ENCODE results near the gene TMX1. TPM values are rescaled to one million over a fixed set of nuclear protein-coding genes. Genes with fewer than 3 reads are reported as not detected.

The TMX1 gene
- total and polyA plus RNA-seq, 4 donors: 11.6 to 22.8 (median 19.4) TPM

- no peaks in the 10 kb centered on the region for H3K36me3 ChIP-seq (ENCODE audit: control insufficient read depth in 4 of 4, insufficient read depth in 3 of 4, low read depth in 1 of 4, low read length in 3 of 4)
- DNase-seq (ENCODE audit: low spot score): no peak
- no peaks in the 10 kb centered on the region for H3K9me3 ChIP-seq (ENCODE audit: control insufficient read depth in 4 of 4, low read length in 3 of 4)
- H3K27me3 ChIP-seq (ENCODE audit: control insufficient read depth in 4 of 4, insufficient read depth in 4 of 4, low read length in 3 of 4): no peaks in the 10 kb centered on the region
- no peaks in the 10 kb centered on the region for H3K4me1 ChIP-seq (ENCODE audit: control insufficient read depth in 4 of 4, insufficient read depth in 4 of 4, low read length in 3 of 4)
- H3K27ac ChIP-seq (ENCODE audit: low read depth in 1 of 2, low read length in 2 of 2): no peak overlapping the region
- H3K9ac ChIP-seq (ENCODE audit: low read depth in 1 of 2, low read length in 2 of 2): no peak overlapping the region
- H3K4me3 ChIP-seq (ENCODE audit: low read depth in 1 of 3, low read length in 3 of 3): no peak overlapping the region
- TF ChIP-seq ATF3 (IDR thresholded peaks at IDR 0.05): no peak
Measured at GRCh38 chr14:51228391-51228790, 11.7 kb upstream of the TMX1 start.

GRCh38 chr14:51228890-51229289 lies 11.2 kb upstream of the TMX1 start:
- Histone ChIP-seq H3K4me3 (ENCODE audit: low read depth in 1 of 3, low read length in 3 of 3) (no peak overlapping the region), H3K4me1 (ENCODE audit: control insufficient read depth in 4 of 4, insufficient read depth in 4 of 4, low read length in 3 of 4) (no peaks in the 10 kb centered on the region), H3K9ac (ENCODE audit: low read depth in 1 of 2, low read length in 2 of 2) (no peak overlapping the region), H3K36me3 (ENCODE audit: control insufficient read depth in 4 of 4, insufficient read depth in 3 of 4, low read depth in 1 of 4, low read length in 3 of 4) (no peaks in the 10 kb centered on the region), H3K27ac (ENCODE audit: low read depth in 1 of 2, low read length in 2 of 2) (no peak overlapping the region), H3K27me3 (ENCODE audit: control insufficient read depth in 4 of 4, insufficient read depth in 4 of 4, low read length in 3 of 4) (no peaks in the 10 kb centered on the region), H3K9me3 (ENCODE audit: control insufficient read depth in 4 of 4, low read length in 3 of 4) (no peaks in the 10 kb centered on the region)
- 86% methylated on average over 1 of the region's 1 CpG for WGBS
- no peak for TF ChIP-seq TAF1 (conservative IDR thresholded peaks at IDR 0.05)
- no peak for TF ChIP-seq RAD21 (IDR thresholded peaks at IDR 0.05)
- TF ChIP-seq JUND (IDR thresholded peaks at IDR 0.05): no peak
- TF ChIP-seq HNF4A (conservative IDR thresholded peaks at IDR 0.05): no peak
- no peak for TF ChIP-seq YY1 (IDR thresholded peaks at IDR 0.05)
- TF ChIP-seq FOXA1 (IDR thresholded peaks at IDR 0.05): no peak
- TF ChIP-seq EGR1 (IDR thresholded peaks at IDR 0.05; ENCODE audit: low read depth in 2 of 2): no peak
- no peak for TF ChIP-seq FOXA2 (IDR thresholded peaks at IDR 0.05)
- no peak for TF ChIP-seq MAX (IDR thresholded peaks at IDR 0.05)
- no peak for TF ChIP-seq REST (IDR thresholded peaks at IDR 0.05)
- TF ChIP-seq GABPA (IDR thresholded peaks at IDR 0.05 in 1 of 2, conservative IDR thresholded peaks at IDR 0.05 in 1 of 2): no peak
- TF ChIP-seq RXRA (IDR thresholded peaks at IDR 0.05): no peak
- TF ChIP-seq ZBTB33 (IDR thresholded peaks at IDR 0.05): no peak
- DNase-seq (ENCODE audit: low spot score): no peak

- H3K27ac ChIP-seq (ENCODE audit: low read depth in 1 of 2, low read length in 2 of 2): no peak overlapping the region
- H3K4me3 ChIP-seq (ENCODE audit: low read depth in 1 of 3, low read length in 3 of 3): no peak overlapping the region
- peaks cover 0 to 5% (median 3%) of the 10 kb centered on the region in 4 donors for H3K4me1 ChIP-seq (ENCODE audit: control insufficient read depth in 4 of 4, insufficient read depth in 4 of 4, low read length in 3 of 4)
- H3K9ac ChIP-seq (ENCODE audit: low read depth in 1 of 2, low read length in 2 of 2): no peak overlapping the region
- no peaks in the 10 kb centered on the region for H3K9me3 ChIP-seq (ENCODE audit: control insufficient read depth in 4 of 4, low read length in 3 of 4)
- no peak for TF ChIP-seq JUND (IDR thresholded peaks at IDR 0.05)
- no peak for TF ChIP-seq GABPA (IDR thresholded peaks at IDR 0.05 in 1 of 2, conservative IDR thresholded peaks at IDR 0.05 in 1 of 2)
- no peak for TF ChIP-seq RXRA (IDR thresholded peaks at IDR 0.05)
- TF ChIP-seq TAF1 (conservative IDR thresholded peaks at IDR 0.05): no peak
- no peak for TF ChIP-seq CTCF (IDR thresholded peaks at IDR 0.05; ENCODE audit: low read depth, low read length, missing input control)
- no peaks in the 10 kb centered on the region for H3K27me3 ChIP-seq (ENCODE audit: control insufficient read depth in 4 of 4, insufficient read depth in 4 of 4, low read length in 3 of 4)
- no peaks in the 10 kb centered on the region for H3K36me3 ChIP-seq (ENCODE audit: control insufficient read depth in 4 of 4, insufficient read depth in 3 of 4, low read depth in 1 of 4, low read length in 3 of 4)
- no peak for DNase-seq (ENCODE audit: low spot score)
Measured at GRCh38 chr14:51236314-51236713, 3.7 kb upstream of the TMX1 start.

Data from liver (tissue), 9 donors.